Measurements from ENCODE around the gene NACA2.

DNA sequence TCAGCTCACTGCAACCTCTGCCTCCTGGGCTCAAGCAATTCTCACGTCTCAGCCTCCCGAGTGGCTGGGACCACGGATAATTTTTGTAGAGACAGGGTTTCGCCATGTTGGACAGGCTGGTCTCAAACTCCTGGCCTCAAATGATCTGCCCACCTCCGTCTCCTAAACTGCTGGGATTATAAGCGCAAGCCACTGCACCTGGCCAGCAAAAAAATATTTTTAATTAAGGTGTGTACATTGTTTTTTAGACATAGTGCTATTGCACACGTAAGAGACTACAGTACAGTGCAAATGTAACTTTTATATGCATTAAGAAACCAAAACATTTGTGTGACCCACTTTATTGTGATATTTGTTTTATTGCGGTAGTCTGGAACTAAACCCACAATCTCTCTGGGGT lies 49.0 kb downstream of the NACA2 start:
- TF ChIP-seq, protein P1, sequence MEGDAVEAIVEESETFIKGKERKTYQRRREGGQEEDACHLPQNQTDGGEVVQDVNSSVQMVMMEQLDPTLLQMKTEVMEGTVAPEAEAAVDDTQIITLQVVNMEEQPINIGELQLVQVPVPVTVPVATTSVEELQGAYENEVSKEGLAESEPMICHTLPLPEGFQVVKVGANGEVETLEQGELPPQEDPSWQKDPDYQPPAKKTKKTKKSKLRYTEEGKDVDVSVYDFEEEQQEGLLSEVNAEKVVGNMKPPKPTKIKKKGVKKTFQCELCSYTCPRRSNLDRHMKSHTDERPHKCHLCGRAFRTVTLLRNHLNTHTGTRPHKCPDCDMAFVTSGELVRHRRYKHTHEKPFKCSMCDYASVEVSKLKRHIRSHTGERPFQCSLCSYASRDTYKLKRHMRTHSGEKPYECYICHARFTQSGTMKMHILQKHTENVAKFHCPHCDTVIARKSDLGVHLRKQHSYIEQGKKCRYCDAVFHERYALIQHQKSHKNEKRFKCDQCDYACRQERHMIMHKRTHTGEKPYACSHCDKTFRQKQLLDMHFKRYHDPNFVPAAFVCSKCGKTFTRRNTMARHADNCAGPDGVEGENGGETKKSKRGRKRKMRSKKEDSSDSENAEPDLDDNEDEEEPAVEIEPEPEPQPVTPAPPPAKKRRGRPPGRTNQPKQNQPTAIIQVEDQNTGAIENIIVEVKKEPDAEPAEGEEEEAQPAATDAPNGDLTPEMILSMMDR (conservative IDR thresholded peaks at IDR 0.05; ENCODE audit: low read length), result no peak
- TF ChIP-seq EZH2phosphoT487 (IDR thresholded peaks at IDR 0.05; ENCODE audit: borderline replicate concordance), result no peak

All from Loucy (cell line).